ENCODE results near the gene RABGAP1L.

DNA sequence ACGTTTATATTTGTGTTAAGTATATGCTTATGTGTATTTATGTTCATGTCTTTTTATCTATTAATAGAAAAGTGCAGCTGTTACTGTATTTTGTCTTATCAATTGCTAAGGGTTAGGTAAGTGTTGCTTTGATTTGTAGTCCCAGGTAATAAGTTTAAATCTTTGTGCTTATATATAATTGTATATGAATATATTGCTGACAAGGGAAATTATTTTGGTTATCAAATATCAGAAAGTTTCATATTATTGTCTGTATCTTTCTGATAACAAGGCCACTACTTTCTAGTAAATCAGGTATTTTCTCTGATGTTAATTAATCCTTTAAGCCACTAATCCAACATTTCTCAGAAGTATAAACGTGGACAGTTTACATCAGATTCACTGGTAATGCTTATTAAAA is 309.7 kb downstream of the RABGAP1L start:
- TF ChIP-seq EZH2 (IDR thresholded peaks at IDR 0.05): no peak
- TF ChIP-seq POLR2AphosphoS5 (IDR thresholded peaks at IDR 0.05; ENCODE audit: borderline replicate concordance, low read depth, low read length): no peak
